ENCODE measurements around the gene MAVS.

- no peak for TF ChIP-seq CTCF (conservative IDR thresholded peaks at IDR 0.05 in 1 of 2, IDR thresholded peaks at IDR 0.05 in 1 of 2; ENCODE audit: low read depth in 1 of 2, low read length in 2 of 2)
- TF ChIP-seq EZH2 (IDR thresholded peaks at IDR 0.05; ENCODE audit: low read length, missing control alignments) = no peak
These were observed 52.0 kb downstream of the MAVS start for GRCh38 chr20:3898639-3899038.

Data from fibroblast of lung (primary cell).